Ureter (tissue), 1 donor: ENCODE data around the gene KCNK13. TPM values are rescaled to one million over a fixed set of nuclear protein-coding genes. Genes with fewer than 3 reads are reported as not detected.

Source experiments
- DNase-seq: peaks from one replicate; pipeline ENCODE4 v3.0.0-alpha.2; 2020; ENCODE audit warnings: low spot score
- total RNA-seq: library from RNA; stranded (reverse); gene quantifications from one replicate; pipeline ENCODE4 v1.2.4, GENCODE V29; 2023
- donor health status: DM: yes; HTN: yes; CAD: no.

KCNK13 gene
- total RNA-seq, 1 donor from 2014 or later: 0.39 TPM

DNA sequence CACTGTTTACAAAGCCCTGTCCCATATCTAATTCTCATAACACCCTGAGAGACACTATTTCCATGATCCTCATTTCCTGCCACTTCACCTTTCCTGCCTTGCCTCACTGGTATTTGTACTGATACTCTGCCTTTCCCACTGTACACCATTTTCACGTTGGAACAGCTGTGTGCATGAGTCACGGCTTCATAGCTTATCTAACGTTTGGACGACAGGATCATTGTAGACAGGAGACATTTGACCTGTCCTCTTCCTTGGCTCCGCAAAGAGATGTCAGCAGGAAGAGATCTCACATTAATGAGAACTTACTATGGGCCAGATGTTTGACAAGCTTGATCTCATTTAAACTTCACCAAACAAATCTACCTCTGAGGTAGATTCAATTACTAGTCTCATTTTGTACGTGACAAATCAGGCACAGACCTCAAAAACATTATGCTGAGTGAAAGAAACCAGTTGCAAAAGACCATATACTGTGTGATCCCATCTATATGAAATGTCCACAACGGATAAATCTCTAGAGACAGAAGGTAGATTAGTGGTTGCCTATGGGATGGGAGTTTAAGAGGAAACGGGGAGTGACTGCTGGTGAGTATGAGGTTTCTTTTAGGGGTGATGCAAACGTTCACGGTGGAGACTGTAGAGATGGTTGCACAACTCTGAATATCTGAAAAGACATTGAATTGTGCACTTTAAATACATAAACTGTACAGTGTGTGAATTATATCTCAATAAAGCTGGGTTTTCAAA is 71.2 kb downstream of the KCNK13 start:
- no peak for DNase-seq

DNA sequence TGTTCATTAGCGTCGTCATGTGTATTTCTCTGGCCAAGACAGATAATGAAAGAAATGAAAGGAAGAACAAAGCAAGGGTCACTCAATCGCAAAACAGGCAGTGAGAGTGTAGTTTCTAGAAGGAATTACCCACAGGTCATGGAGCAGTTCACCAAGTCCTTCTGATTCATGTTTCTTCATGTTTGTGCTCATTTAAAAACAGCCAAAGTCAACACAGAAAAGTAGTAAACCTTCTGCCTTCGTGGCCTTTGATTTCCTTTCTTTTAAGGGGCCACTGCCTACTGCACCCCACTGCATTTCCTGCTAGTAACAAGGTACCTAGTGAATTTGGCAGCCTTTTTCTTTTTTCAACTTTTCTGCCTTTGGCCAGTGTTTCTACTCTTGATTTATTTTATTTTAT is 75.1 kb downstream of the KCNK13 start:
- no peak for DNase-seq

- DNase-seq: no peak
Measured at GRCh38 chr14:90137807-90138206, 76.0 kb downstream of the KCNK13 start.

GRCh38 chr14:90139199-90139598 is 77.4 kb downstream of the KCNK13 start:
- DNase-seq: no peak

DNA sequence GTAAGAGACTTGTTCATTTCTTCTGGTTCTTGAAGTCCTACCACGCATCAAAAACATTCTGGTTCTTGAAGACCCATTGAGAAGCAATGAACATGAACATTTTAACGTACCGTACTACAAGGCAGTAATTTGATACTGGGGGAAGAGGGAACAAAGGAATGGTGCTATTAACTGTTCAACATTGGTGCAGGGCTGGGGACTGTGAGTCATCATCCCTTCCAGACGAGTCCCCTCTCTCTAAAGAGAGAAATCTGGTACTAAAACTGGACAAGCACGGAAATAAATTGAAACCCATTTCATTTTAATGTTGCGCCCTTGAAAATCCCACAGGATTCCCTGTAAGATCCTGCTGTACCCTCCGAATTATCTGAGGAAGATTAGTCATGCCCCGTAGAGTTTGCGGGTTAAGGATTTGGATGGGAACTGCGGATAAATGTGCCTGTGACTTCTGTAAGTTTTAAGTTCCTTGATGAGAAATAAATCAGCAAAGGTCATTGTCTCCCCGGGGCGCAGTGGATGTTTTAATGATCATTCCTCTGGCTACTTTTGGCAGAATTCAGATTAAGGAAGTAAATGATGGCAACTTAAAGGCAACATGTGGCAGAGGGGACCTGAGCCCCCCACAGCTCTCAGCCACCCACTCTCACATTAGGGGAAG is 78.6 kb downstream of the KCNK13 start:
- DNase-seq: no peak

DNA sequence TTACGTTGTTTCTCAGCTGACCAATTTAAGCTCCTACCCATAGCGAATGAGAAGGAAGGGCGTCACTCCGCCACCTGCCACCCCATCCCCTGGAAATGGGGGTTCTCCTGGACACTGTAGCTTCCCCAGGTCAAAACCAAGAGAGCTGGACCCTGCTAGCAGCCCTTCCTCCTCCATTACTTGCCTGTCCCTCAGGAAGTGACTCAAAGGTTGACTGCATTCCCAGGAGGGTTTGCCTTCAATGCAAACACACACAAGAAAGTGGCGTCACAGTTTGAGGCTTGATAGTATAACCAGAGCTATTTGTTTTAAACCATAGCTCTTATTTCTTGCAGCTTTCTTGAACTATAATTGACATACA is 79.1 kb downstream of the KCNK13 start:
- no peak for DNase-seq

DNA sequence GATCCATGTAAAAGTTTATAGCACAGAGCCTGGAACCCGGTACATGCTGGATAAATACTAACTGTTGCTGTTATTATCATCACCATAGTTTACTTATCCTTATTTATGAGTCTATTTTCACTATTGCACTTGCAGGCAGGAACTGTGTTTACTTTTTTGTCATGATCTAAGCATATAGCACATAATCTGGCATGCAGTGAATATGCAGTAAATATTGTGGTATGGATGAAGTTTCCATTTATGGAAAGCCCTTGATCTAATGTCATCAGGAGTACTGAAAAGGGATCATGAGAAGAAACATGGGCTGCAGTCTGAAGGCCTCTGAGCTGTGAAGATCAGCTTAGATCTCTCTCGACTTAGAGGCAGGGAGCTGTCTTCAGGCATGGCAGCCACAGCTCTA is 91.6 kb downstream of the KCNK13 start:
- no peak for DNase-seq

DNA sequence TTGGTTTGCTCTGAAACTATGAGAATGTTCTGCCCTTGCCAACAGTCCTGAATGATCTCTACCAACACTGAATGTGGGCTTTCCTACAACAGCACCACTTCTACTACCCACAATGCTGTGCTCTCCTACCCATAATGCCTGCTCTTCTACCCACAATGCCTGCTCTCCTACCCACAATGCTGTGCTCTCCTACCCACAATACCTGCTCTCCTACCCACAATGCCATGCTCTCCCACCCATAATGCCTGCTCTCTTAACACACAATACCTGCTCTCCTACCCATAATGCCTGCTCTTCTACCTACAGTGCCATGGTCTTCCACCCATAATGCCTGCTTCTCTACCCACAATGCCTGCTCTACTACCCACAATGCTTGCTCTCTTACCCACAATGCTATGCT is 92.3 kb downstream of the KCNK13 start:
- DNase-seq: no peak

GRCh38 chr14:90159146-90159545 is 97.4 kb downstream of the KCNK13 start:
- no peak for DNase-seq

- DNase-seq: no peak
Measured at GRCh38 chr14:90159688-90160087, 97.9 kb downstream of the KCNK13 start.

GRCh38 chr14:90161129-90161528 is 99.3 kb downstream of the KCNK13 start:
- DNase-seq: no peak

- no peak for DNase-seq
Measured at GRCh38 chr14:90168425-90169105, 106.8 kb downstream of the KCNK13 start.

DNA sequence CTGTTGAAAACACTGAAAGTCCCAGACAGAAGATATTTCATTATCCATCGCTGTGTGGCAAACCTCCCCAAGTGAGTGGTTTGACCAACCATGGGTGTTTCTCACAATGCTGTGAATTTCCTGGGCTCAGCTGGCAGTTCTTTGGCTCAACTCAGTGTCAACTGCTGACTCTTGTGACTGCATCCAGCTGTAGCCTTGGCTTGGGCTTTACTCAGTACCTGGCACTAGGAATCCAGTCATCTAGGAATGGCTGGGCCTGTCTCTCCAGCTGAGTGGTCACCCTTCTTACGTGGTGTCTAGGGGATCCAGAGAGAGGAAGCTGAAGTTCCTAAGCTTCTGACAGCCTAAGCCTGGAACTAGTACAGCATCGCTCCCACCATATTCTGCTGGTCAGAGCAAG is 113.8 kb downstream of the KCNK13 start:
- DNase-seq: no peak

DNA sequence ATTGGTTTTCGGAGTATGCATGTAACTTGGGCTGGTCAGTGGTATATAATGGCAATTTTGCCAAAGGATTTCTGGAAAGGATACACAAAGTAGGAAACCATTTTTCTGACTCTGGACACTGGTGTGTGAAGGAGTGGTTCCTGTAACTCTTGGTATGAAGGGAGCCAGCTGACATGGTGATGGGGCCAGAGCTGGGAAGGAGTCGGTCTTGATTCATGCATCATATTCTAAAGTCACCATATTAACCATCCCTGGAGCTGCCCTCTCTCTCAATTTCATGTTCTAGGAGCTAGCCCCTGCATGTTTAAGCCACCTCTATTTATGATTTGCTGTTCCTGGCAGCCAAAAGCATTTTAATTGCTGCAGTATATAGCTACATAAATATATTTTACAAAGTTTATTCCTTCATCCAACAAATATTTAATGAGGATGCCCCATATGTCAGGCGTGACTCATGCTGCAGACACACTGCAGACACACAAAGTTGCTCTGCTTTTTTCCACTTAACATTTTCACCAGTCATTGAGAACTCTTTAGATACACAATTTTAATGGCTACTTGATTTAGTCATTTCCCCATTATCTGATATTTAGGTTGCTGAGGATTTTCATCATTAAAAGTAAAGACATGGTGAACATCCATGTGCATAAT is 115.9 kb downstream of the KCNK13 start:
- no peak for DNase-seq

DNA sequence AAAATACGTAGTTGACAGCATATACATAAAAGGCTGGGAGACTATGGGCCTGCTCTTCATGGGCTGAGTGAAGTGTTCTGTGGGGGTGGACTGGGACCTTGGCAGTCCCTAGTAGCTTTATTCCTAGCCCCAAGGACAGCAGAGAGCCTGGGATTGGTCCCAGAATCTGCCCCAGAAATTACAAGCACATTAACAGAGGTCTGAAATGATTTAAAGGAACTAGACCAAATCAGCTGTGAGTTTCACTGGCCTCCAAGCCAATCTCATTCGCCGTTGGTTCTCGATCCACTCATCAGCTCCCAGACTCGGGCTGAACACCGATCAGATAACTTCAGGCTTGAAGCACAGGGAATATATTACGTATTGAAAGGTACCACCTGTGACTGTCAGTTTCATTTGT is 117.6 kb downstream of the KCNK13 start:
- no peak for DNase-seq

DNA sequence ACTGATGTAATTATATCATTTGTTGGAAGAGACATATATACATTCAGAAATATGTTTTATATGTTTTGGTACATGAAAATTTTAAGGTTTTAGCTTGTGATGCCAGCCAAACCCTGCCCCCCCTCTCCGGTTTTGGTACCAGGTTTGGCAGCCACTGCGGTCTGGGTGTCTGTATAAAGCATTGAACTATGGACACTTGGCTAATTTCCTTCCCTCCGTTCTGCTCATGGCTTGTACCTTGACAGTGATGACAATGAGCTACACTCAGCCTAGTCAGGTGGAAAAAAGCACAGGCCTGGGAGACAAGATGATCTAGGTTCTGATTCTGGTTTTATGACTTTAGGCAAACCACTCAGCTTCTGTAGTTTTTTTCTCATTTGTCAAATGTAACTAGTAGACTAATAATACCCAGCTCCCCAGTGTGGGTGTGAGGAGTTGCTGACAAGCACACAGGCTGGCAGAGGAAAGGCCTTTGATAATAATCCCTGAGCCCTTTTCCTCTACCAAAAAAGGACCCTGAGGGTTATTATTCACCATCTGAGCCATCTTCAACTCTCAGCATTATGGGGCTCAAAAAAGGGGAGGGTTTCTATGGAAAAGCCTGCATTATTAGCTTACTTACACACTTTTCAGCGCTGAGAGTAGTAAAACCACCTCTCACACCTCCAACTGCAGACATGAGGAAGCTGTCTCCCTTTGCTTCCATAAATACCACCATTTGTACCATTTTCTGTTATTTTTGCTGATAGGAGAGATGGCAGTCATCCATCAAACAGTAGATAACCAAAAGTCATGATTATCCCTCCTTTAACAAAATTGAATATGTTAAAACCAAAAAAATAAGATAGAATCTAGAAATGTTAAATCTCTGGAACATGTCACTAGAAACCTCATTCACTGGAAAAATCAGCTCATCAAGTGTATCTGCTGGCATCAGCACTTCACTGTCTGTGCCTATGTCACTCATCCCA is 118.3 kb downstream of the KCNK13 start:
- no peak for DNase-seq

GRCh38 chr14:90184094-90184493 is 122.3 kb downstream of the KCNK13 start:
- no peak for DNase-seq

GRCh38 chr14:90184571-90185266 is 122.9 kb downstream of the KCNK13 start:
- DNase-seq: no peak

DNA sequence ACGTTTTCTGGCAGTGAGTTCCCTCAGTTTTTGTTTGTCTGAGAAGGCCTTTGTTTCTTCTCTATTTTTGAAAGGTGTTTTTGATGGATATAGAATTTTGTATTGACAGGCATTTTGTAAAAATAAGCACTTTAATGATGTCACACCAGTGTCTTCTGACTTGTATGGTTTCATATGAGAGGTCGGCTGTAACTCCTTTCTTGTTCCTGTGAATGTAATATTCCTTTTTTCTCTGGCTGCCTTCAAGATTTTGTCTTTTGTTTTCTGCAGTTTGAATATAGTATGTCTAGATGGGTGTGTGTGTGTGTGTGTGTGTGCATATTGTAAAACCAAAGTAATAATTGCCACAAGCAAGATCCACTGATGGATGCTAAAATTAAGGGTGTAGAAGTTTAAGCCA is 126.8 kb downstream of the KCNK13 start:
- DNase-seq: no peak

GRCh38 chr14:90191154-90191553 is 129.4 kb downstream of the KCNK13 start:
- no peak for DNase-seq

DNA sequence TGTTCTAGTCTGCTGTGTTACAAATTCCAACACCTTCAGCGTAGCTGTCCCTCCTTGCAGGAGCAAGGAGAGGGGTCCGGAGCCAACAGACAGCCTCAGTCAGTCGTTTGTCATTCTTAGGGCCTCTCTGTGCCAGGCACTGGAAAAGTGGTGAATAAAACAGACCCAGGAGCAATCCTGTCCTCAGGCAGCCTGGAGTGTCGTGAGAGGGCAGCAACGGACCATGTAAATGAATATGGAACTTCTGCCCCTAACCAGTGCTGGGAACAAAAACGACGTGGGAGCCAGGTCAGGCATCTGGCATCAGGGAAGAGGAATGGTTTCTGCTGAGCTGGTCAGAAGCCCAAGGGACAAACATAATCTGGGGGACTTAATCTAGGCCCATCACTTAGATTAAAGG is 129.8 kb downstream of the KCNK13 start:
- DNase-seq: no peak
